HUES48 (cell line): ENCODE results near the gene AGPAT2.

Experiments
- H3K27ac ChIP-seq: one replicate; pipeline ENCODE4 v1.7.0; 2013; ENCODE audit warnings: low read depth, low read length, inconsistent platforms
- H3K27me3 ChIP-seq: 2 replicates; pipeline ENCODE4 v1.6.1; 2013; ENCODE audit warnings: mild to moderate bottlenecking, low read length; ENCODE audit not compliant: control insufficient read depth, insufficient read depth
- H3K36me3 ChIP-seq: 2 replicates; pipeline ENCODE4 v1.6.1; 2013; ENCODE audit warnings: low read length; ENCODE audit not compliant: control insufficient read depth, insufficient read depth
- H3K4me1 ChIP-seq: 2 replicates; pipeline ENCODE4 v1.6.1; 2013; ENCODE audit warnings: mild to moderate bottlenecking, low read length; ENCODE audit not compliant: control insufficient read depth, insufficient read depth
- H3K4me3 ChIP-seq: 2 replicates; pipeline ENCODE4 v1.5.1; 2013; ENCODE audit warnings: mild to moderate bottlenecking, low read depth, low read length
- H3K9ac ChIP-seq: 2 replicates; pipeline ENCODE4 v1.6.1; 2013; ENCODE audit warnings: mild to moderate bottlenecking, low read depth, low read length, moderate library complexity
- H3K9me3 ChIP-seq: 2 replicates; pipeline ENCODE4 v1.6.1; 2013; ENCODE audit warnings: low read length; ENCODE audit not compliant: control insufficient read depth, insufficient read depth

The AGPAT2 gene

GRCh38 chr9:136693135-136693489 is 5.9 kb upstream of the AGPAT2 start:
- H3K4me1 ChIP-seq, result peaks cover 4% of the 10 kb centered on the region; the same call in 1 of the 2 replicates
- H3K4me3 ChIP-seq, result no peak overlapping the region
- H3K27me3 ChIP-seq, result no peaks in the 10 kb centered on the region; the same call in 1 of the 2 replicates
- no peak overlapping the region for H3K9ac ChIP-seq
- H3K36me3 ChIP-seq, result no peaks in the 10 kb centered on the region
- H3K9me3 ChIP-seq, result no peaks in the 10 kb centered on the region
- H3K27ac ChIP-seq, result no peak overlapping the region

DNA sequence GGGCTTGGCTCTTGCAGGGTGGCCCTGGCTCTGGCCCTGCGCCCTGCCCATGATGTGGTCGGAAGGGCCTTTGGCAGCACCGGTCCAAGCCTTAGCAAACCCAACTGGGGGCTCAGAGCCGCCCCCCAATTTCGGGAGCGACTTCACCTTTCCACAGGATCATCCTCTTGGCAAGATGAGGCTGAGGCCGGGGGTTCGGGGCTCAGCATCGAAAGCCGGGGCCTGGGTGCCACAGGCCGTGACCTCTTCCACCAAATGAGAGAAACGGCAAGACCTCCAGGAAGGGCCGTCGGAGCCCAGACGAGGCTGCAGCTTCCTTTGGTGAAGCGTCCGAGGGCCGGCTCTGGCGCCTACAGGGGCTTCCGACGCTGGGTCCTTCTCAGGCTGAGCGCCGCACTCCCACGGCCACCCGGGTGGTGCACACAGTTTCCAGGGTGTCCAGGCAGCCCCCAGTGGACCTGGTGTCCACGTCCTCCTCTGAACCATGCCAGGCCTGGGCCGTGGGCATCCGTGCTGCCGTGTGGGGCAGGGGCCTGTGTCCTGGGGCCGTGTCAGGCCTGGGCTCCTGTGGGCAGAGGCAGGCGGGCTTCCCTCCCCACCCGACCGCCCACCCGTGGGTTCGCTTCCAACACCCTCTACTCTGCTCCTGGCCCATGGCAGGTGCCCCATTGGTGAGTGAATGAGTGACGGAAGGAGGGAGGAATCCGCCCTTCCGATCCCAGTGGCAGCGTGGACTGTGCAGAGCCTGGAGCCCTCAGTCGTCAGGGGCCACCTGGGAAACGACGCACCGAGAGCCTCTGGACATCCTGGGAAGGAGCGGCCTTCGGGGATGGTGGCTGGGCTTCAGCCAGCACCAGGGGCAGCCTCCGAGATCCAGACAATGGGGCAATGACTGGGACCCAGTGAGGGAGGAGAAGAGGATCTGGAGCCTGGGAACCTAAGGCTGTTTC is 5.2 kb upstream of the AGPAT2 start:
- Histone ChIP-seq H3K4me3 (no peak overlapping the region), H3K27me3 (no peaks in the 10 kb centered on the region; the same call in 1 of the 2 replicates), H3K27ac (no peak overlapping the region), H3K36me3 (no peaks in the 10 kb centered on the region), H3K4me1 (peaks cover 4% of the 10 kb centered on the region; the same call in 1 of the 2 replicates), H3K9ac (no peak overlapping the region), H3K9me3 (no peaks in the 10 kb centered on the region)

DNA sequence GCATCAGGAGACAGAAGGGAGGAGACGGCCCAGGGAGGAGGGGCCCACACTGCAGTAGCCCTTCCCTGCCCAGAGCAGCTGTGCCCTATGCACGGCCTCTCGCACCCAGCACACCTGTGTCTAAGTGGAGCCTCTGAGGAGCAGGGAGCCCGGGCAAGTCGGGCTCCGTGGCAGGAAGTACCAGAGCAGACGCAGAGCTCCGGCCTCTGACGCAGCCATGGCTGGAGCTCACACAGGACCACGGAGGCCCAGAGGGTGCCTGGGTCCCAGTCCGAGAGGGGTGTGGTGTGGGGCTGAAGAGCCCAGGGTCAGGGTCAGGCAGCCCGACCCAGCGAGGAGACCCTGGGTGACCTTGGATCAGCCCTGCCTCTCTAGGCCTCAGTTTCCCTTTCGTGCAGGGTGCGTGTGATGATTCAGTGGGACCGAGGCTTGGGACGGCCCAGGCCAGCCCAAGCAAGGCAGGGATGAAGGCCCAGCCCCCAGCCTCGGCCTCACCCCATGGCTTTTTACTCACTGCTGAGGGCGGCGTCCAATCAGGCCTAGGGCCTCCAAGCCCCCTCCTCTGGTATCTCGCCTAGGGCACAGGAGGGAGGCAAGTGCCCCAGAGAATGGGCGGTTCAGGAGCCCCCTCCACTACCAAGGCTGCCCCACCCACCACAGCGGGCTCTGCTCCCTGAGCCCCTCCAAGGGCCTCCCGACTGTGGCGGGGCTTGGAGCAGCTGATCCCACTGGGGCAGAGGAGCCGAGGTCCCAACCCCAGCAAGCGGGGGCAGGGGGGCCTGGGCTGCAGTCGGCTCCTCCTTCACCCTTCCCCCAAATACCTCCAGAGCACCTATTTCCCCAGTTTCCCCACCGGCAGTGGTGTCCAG is 4.3 kb upstream of the AGPAT2 start:
- Histone ChIP-seq H3K27ac (no peak overlapping the region), H3K4me3 (no peak overlapping the region), H3K9ac (no peak overlapping the region), H3K4me1 (peaks cover 4% of the 10 kb centered on the region; the same call in 1 of the 2 replicates), H3K36me3 (no peaks in the 10 kb centered on the region), H3K27me3 (no peaks in the 10 kb centered on the region; the same call in 1 of the 2 replicates), H3K9me3 (no peaks in the 10 kb centered on the region)

GRCh38 chr9:136690806-136691261 is 3.6 kb upstream of the AGPAT2 start:
- H3K9me3 ChIP-seq, result no peaks in the 10 kb centered on the region
- no peaks in the 10 kb centered on the region; the same call in 1 of the 2 replicates for H3K27me3 ChIP-seq
- no peak overlapping the region for H3K4me3 ChIP-seq
- H3K9ac ChIP-seq, result no peak overlapping the region
- H3K36me3 ChIP-seq, result no peaks in the 10 kb centered on the region
- peaks cover 9% of the 10 kb centered on the region; the same call in 1 of the 2 replicates for H3K4me1 ChIP-seq
- H3K27ac ChIP-seq, result no peak overlapping the region

GRCh38 chr9:136690104-136690805 is 3.0 kb upstream of the AGPAT2 start:
- no peak overlapping the region for H3K27ac ChIP-seq
- H3K4me3 ChIP-seq, result no peak overlapping the region
- H3K36me3 ChIP-seq, result no peaks in the 10 kb centered on the region
- H3K9me3 ChIP-seq, result no peaks in the 10 kb centered on the region
- H3K27me3 ChIP-seq, result no peaks in the 10 kb centered on the region; the same call in 1 of the 2 replicates
- no peak overlapping the region for H3K9ac ChIP-seq
- H3K4me1 ChIP-seq, result peaks cover 11% of the 10 kb centered on the region; the same call in 1 of the 2 replicates

DNA sequence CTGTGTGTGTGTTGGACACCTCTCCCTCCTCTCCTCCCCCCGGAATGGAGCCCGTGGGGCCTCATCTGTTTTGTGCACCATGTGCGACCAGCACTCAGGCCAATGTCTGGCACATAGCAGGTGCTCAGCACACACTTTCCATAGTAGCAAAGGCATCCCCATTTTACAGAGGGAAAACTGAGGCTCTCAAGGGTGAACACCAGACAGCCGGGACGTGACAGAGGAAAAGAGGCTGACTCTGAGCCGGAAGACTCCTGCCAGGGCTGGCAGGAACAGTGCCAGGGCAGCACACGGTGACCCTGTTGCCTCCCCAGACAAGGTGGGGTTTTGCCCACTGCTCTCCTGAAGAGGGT is 1.8 kb upstream of the AGPAT2 start:
- Histone ChIP-seq H3K4me1 (peaks cover 11% of the 10 kb centered on the region; the same call in 1 of the 2 replicates), H3K9ac (no peak overlapping the region), H3K27ac (no peak overlapping the region), H3K36me3 (no peaks in the 10 kb centered on the region), H3K27me3 (no peaks in the 10 kb centered on the region; the same call in 1 of the 2 replicates), H3K9me3 (no peaks in the 10 kb centered on the region), H3K4me3 (no peak overlapping the region)

DNA sequence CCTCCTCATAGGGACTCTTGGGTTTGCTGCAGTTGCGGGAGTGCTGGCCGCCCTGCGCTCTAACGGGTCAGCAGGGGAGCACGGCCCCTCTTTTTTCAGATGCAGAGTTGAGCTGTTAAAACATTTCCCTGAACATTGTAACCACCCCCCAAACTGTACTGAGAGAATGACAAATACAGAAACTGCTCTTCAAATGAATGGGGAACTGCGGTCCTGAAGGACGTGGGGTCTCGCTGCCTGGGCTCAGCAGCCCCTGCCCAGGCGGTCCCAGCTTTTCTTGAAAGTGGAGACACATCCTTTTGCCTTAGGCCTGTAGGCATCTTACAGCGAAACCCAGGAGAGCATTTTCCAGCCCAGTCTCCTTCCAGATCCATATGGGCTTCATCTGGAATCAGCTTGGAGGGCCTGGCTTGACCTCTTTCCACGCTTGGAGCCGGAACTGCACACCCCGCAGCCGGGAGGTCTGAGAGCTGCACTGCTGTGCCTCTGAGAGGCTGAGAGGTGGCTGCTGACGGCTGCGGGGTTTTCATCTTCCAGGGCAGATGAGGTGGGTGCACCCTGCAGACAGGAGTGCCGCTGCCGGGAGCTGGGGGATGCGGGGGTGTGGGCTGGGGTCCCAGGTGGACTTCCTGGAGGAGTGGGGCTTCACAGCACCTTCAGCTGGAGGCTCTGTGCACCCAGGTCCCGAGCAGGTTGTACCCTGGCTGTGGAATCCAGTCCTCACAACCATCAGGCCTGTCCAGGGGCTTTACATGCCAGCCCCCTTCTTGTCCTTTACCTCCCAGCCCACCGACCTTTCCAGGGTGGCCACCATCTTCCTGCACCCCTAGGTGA is 1.2 kb upstream of the AGPAT2 start:
- H3K36me3 ChIP-seq, result no peaks in the 10 kb centered on the region
- no peak overlapping the region for H3K27ac ChIP-seq
- no peaks in the 10 kb centered on the region for H3K9me3 ChIP-seq
- no peak overlapping the region; the same call in 1 of the 2 replicates for H3K4me3 ChIP-seq
- H3K27me3 ChIP-seq, result no peaks in the 10 kb centered on the region; the same call in 1 of the 2 replicates
- H3K9ac ChIP-seq, result no peak overlapping the region
- peaks cover 11% of the 10 kb centered on the region; the same call in 1 of the 2 replicates for H3K4me1 ChIP-seq

- peaks cover 11% of the 10 kb centered on the region; the same call in 1 of the 2 replicates for H3K4me1 ChIP-seq
- H3K9ac ChIP-seq, result no peak overlapping the region
- no peaks in the 10 kb centered on the region; the same call in 1 of the 2 replicates for H3K27me3 ChIP-seq
- H3K4me3 ChIP-seq, result peak overlapping the region; percentile 47
- H3K36me3 ChIP-seq, result no peaks in the 10 kb centered on the region
- no peaks in the 10 kb centered on the region for H3K9me3 ChIP-seq
- no peak overlapping the region for H3K27ac ChIP-seq
Measured at GRCh38 chr9:136687721-136688223, 515 bp upstream of the AGPAT2 start.

- H3K9me3 ChIP-seq, result no peaks in the 10 kb centered on the region
- H3K4me1 ChIP-seq, result peaks cover 13% of the 10 kb centered on the region; the same call in 1 of the 2 replicates
- H3K27ac ChIP-seq, result no peak overlapping the region
- H3K36me3 ChIP-seq, result no peaks in the 10 kb centered on the region
- H3K9ac ChIP-seq, result no peak overlapping the region; the same call in 1 of the 2 replicates
- peak overlapping the region; percentile 77 for H3K4me3 ChIP-seq
- no peaks in the 10 kb centered on the region; the same call in 1 of the 2 replicates for H3K27me3 ChIP-seq
Measured at GRCh38 chr9:136686534-136686793, 793 bp downstream of the AGPAT2 start.
